ENCODE data around the gene CDH12.
"Not testable (repeated sequence)": the region's sequence is repeated elsewhere in the genome, so short reads cannot be mapped to it uniquely, and the experiment has no call there.

Gene CDH12

GRCh38 chr5:22892441-22892840 is 39.3 kb upstream of the CDH12 start:
- TF ChIP-seq ISL1 (CRISPR knock-in tag; IDR thresholded peaks at IDR 0.05), result no peak
- ATAC-seq, result no peak

GRCh38 chr5:22889720-22890119 is 36.6 kb upstream of the CDH12 start:
- TF ChIP-seq PATZ1 (CRISPR knock-in tag; IDR thresholded peaks at IDR 0.05; ENCODE audit: borderline replicate concordance), result no peak
- TF ChIP-seq ISL1 (CRISPR knock-in tag; IDR thresholded peaks at IDR 0.05), result no peak
- TF ChIP-seq CSRNP3 (CRISPR knock-in tag; IDR thresholded peaks at IDR 0.05), result no peak
- no peak for TF ChIP-seq TOX (CRISPR knock-in tag; IDR thresholded peaks at IDR 0.05; ENCODE audit: borderline replicate concordance)
- no peak for TF ChIP-seq ZNF8 (CRISPR knock-in tag; IDR thresholded peaks at IDR 0.05)
- TF ChIP-seq PPARA (CRISPR knock-in tag; IDR thresholded peaks at IDR 0.05; ENCODE audit: borderline replicate concordance), result no peak
- no peak for TF ChIP-seq POU6F1 (CRISPR knock-in tag; IDR thresholded peaks at IDR 0.05; ENCODE audit: borderline replicate concordance, low read depth)
- no peak for TF ChIP-seq SNAI2 (CRISPR knock-in tag; IDR thresholded peaks at IDR 0.05)
- TF ChIP-seq ZFP3 (CRISPR knock-in tag; IDR thresholded peaks at IDR 0.05), result no peak
- TF ChIP-seq ESRRG (CRISPR knock-in tag; IDR thresholded peaks at IDR 0.05), result no peak
- no peak for TF ChIP-seq BACH2 (CRISPR knock-in tag; IDR thresholded peaks at IDR 0.05; ENCODE audit: borderline replicate concordance)
- no peak for ATAC-seq

GRCh38 chr5:22887566-22887965 is 34.4 kb upstream of the CDH12 start:
- ATAC-seq, result no peak

GRCh38 chr5:22858911-22859310 is 5.8 kb upstream of the CDH12 start:
- not testable (repeated sequence) for ATAC-seq

More at GRCh38 chr5:22887566-22887965, 34.4 kb upstream of the CDH12 start:
- TF ChIP-seq TCF4 (CRISPR knock-in tag; IDR thresholded peaks at IDR 0.05; ENCODE audit: borderline replicate concordance), result no peak
- TF ChIP-seq PPARA (CRISPR knock-in tag; IDR thresholded peaks at IDR 0.05; ENCODE audit: borderline replicate concordance), result no peak
- no peak for TF ChIP-seq PATZ1 (CRISPR knock-in tag; IDR thresholded peaks at IDR 0.05; ENCODE audit: borderline replicate concordance)
- TF ChIP-seq ZNF70 (CRISPR knock-in tag; IDR thresholded peaks at IDR 0.05), result no peak

- no peak for ATAC-seq
- TF ChIP-seq ESRRG (CRISPR knock-in tag; IDR thresholded peaks at IDR 0.05), result no peak
- TF ChIP-seq ARNTL (CRISPR knock-in tag; IDR thresholded peaks at IDR 0.05; ENCODE audit: borderline replicate concordance, low read depth), result no peak
- TF ChIP-seq POU6F1 (CRISPR knock-in tag; IDR thresholded peaks at IDR 0.05; ENCODE audit: borderline replicate concordance, low read depth), result no peak
- no peak for TF ChIP-seq BACH2 (CRISPR knock-in tag; IDR thresholded peaks at IDR 0.05; ENCODE audit: borderline replicate concordance)
- no peak for TF ChIP-seq CSDC2 (CRISPR knock-in tag; IDR thresholded peaks at IDR 0.05)
- no peak for TF ChIP-seq TCF4 (CRISPR knock-in tag; IDR thresholded peaks at IDR 0.05; ENCODE audit: borderline replicate concordance)
- TF ChIP-seq ZNF70 (CRISPR knock-in tag; IDR thresholded peaks at IDR 0.05), result no peak
- TF ChIP-seq SNAI2 (CRISPR knock-in tag; IDR thresholded peaks at IDR 0.05), result no peak
- no peak for TF ChIP-seq TOX (CRISPR knock-in tag; IDR thresholded peaks at IDR 0.05; ENCODE audit: borderline replicate concordance)
- no peak for TF ChIP-seq CREB5 (CRISPR knock-in tag; IDR thresholded peaks at IDR 0.05; ENCODE audit: low read depth)
- TF ChIP-seq ZFP30 (CRISPR knock-in tag; IDR thresholded peaks at IDR 0.05), result no peak
- TF ChIP-seq TSHZ2 (CRISPR knock-in tag; IDR thresholded peaks at IDR 0.05), result no peak
- no peak for TF ChIP-seq RARB (CRISPR knock-in tag; IDR thresholded peaks at IDR 0.05)
- TF ChIP-seq ISL1 (CRISPR knock-in tag; IDR thresholded peaks at IDR 0.05), result no peak
- TF ChIP-seq ZNF8 (CRISPR knock-in tag; IDR thresholded peaks at IDR 0.05), result no peak
Measured at GRCh38 chr5:22855824-22856223, 2.7 kb upstream of the CDH12 start.
